Endothelial cell of umbilical vein (primary cell): Measurements from ENCODE around the gene CACNA2D2. TPM values are rescaled to one million over a fixed set of nuclear protein-coding genes. Genes with fewer than 3 reads are reported as not detected.

Experiments used
- BruUV-seq: library from RNA; stranded (reverse); fragments of 400-500 nt; replicated peaks from 2 replicates; lab custom pipeline; 2021; lab: Mats Ljungman, UMichigan
- CTCF ChIA-PET: fragments of 300-600, 350-600 bp; sonication (Branson Sonifier 250); formaldehyde crosslinking; loops from one replicate; lab custom pipeline; 2021; ENCODE audit warnings: antibody characterized with exemption, inconsistent platforms; lab: Charles Lee
- POLR2A ChIA-PET: fragments of 300-600, 350-600 bp; sonication (Branson Sonifier 250); formaldehyde crosslinking; loops from one replicate; lab custom pipeline; 2021; ENCODE audit warnings: antibody characterized with exemption, inconsistent platforms; lab: Charles Lee
- DNase-seq: peaks from one replicate; pipeline ENCODE4 v3.0.0-alpha.2; 2011; ENCODE audit warnings: low read depth, low spot score
- FAIRE-seq: peaks from 2 replicates; lab custom pipeline; 2011; peaks lifted over from hg19 to GRCh38; lab: Jason Lieb, UNC
- H2AFZ ChIP-seq: 2 replicates; pipeline ENCODE4 v1.6.0; 2012; ENCODE audit warnings: low read depth, low read length, control low read depth, inconsistent platforms
- H3K27ac ChIP-seq: 2 replicates; pipeline ENCODE4 v1.5.1; 2011; ENCODE audit warnings: low read depth, mild to moderate bottlenecking, control low read depth, low read length, moderate library complexity; ENCODE audit not compliant: insufficient read depth
- H3K27me3 ChIP-seq, 2 experiments: 2 replicates each; pipeline versions ENCODE4 v1.6.0 to v1.6.1; 2011; ENCODE audit warnings: low read length in 2 of 2, mixed read lengths in 1 of 2; ENCODE audit not compliant: control insufficient read depth in 2 of 2, insufficient read depth in 2 of 2
- H3K36me3 ChIP-seq, 2 experiments: 2 replicates in 1 of 2; 3 replicates in 1 of 2; pipeline ENCODE4 v1.5.1; 2011; ENCODE audit warnings: low read length in 2 of 2, mild to moderate bottlenecking in 1 of 2, moderate library complexity in 1 of 2; ENCODE audit not compliant: control insufficient read depth in 2 of 2, insufficient read depth in 2 of 2; ENCODE audit errors: extremely low read depth in 1 of 2
- H3K4me1 ChIP-seq: 3 replicates; pipeline ENCODE4 v1.5.1; 2011; ENCODE audit warnings: mild to moderate bottlenecking, low read length; ENCODE audit not compliant: control insufficient read depth, insufficient read depth; ENCODE audit errors: extremely low read depth
- H3K4me2 ChIP-seq: 2 replicates; pipeline ENCODE4 v1.6.1; 2011; ENCODE audit warnings: low read length, control low read depth, mixed read lengths; ENCODE audit not compliant: insufficient read depth
- H3K4me3 ChIP-seq, 3 experiments: fragments of 200-600 bp in 1 of 3; sonication (generic), shearing (Covaris generic) in 1 of 3; replicated peaks in 1 of 3; 2 replicates each; pipeline ENCODE4 v1.5.1; 2011 to 2016; ENCODE audit warnings: control low read depth in 3 of 3, low read length in 3 of 3, mild to moderate bottlenecking in 2 of 3, inconsistent platforms in 1 of 3, low read depth in 1 of 3, moderate library complexity in 1 of 3; ENCODE audit not compliant: insufficient read depth in 1 of 3
- H3K79me2 ChIP-seq: 2 replicates; pipeline ENCODE4 v1.6.0; 2012; ENCODE audit warnings: low read length, inconsistent platforms; ENCODE audit not compliant: control insufficient read depth, insufficient read depth
- H3K9ac ChIP-seq: replicated peaks from 2 replicates; pipeline ENCODE3; 2011; ENCODE audit warnings: low read length, control low read depth; ENCODE audit not compliant: insufficient read depth; ENCODE audit errors: extremely low read depth
- H3K9me1 ChIP-seq: replicated peaks from 3 replicates; pipeline ENCODE4 v1.6.0; 2011; ENCODE audit warnings: mild to moderate bottlenecking, low read length; ENCODE audit not compliant: control insufficient read depth, insufficient read depth; ENCODE audit errors: extremely low read depth
- H3K9me3 ChIP-seq: replicated peaks from 2 replicates; pipeline ENCODE4 v1.5.1; 2012; ENCODE audit warnings: low read length, inconsistent platforms; ENCODE audit not compliant: control insufficient read depth, insufficient read depth
- H4K20me1 ChIP-seq: replicated peaks from 2 replicates; pipeline ENCODE3; 2011; ENCODE audit warnings: mild to moderate bottlenecking, low read length; ENCODE audit not compliant: control insufficient read depth, insufficient read depth; ENCODE audit errors: extremely low read depth
- CTCF ChIP-seq, 2 donors: IDR thresholded peaks; 1 replicate in 1 of 2; 2 replicates in 1 of 2; pipeline ENCODE4 v1.5.1; 2011; ENCODE audit warnings: low read length in 2 of 2, mild to moderate bottlenecking in 2 of 2, moderate library complexity in 2 of 2, control low read depth in 1 of 2, inconsistent platforms in 1 of 2, low read depth in 1 of 2; ENCODE audit not compliant: insufficient read depth in 1 of 2; ENCODE audit errors: extremely low read depth in 1 of 2
- EZH2 ChIP-seq: IDR thresholded peaks from 2 replicates; pipeline ENCODE4 v1.6.1; 2012; ENCODE audit warnings: borderline replicate concordance, low read depth, mild to moderate bottlenecking, moderate library complexity, low read length, inconsistent platforms; ENCODE audit not compliant: severe bottlenecking
- FOS ChIP-seq: IDR thresholded peaks from 2 replicates; pipeline ENCODE4 v1.6.1; 2011; ENCODE audit warnings: mild to moderate bottlenecking, low read length, moderate library complexity, borderline replicate concordance; ENCODE audit not compliant: insufficient read depth
- JUN ChIP-seq: IDR thresholded peaks from 2 replicates; pipeline ENCODE4 v1.6.1; 2011; ENCODE audit warnings: borderline replicate concordance, low read depth; ENCODE audit not compliant: insufficient read length, insufficient read depth
- MYC ChIP-seq: IDR thresholded peaks from one replicate; pipeline ENCODE4 v1.6.1; 2011; ENCODE audit warnings: mild to moderate bottlenecking, low read depth, low read length
- POLR2A ChIP-seq: IDR thresholded peaks from 2 replicates; pipeline ENCODE4 v1.6.1; 2012; ENCODE audit warnings: low read depth, mild to moderate bottlenecking, control low read depth, low read length
- POLR2AphosphoS5 ChIP-seq: IDR thresholded peaks from 2 replicates; pipeline ENCODE4 v1.6.1; 2012; ENCODE audit warnings: low read depth, mild to moderate bottlenecking, control low read depth, low read length, moderate library complexity; ENCODE audit not compliant: insufficient read depth
- dilution Hi-C: fragments of 300-500 bp; cut with MboI; formaldehyde crosslinking; loops from one replicate; pipeline ENCODE4 v1.15.0; 2019; ENCODE audit warnings: low sequenced_read_pairs; ENCODE audit not compliant: extremely low pct_ligation_motif_present
- intact Hi-C: fragments of 100-400 bp; cut with micrococcal nuclease; formaldehyde crosslinking; loops from one replicate; pipeline ENCODE4 v1.10.0; 2022
- polyA plus RNA-seq, 4 experiments: library from polyadenylated mRNA; depleted of rRNA in 3 of 4; stranded (reverse) in 3 of 4; unstranded in 1 of 4; fragments of >200 nt; gene quantifications; 2 replicates each; pipeline versions ENCODE4 v1.2.1 to v1.2.3, GENCODE V29; 2011 to 2012; ENCODE audit warnings: missing spikeins in 1 of 4
- total RNA-seq: library from RNA; stranded (reverse); gene quantifications from 2 replicates; pipeline ENCODE4 v1.2.3, GENCODE V29; 2021

The CACNA2D2 gene
- total and polyA plus RNA-seq, 2 donors (not counting 3 experiments of a cell fraction or from before 2014, with no cell fraction given): 0.15 TPM; not detected in 1

GRCh38 chr3:50341996-50342650, 161.3 kb downstream of the CACNA2D2 start:
- H3K9ac ChIP-seq: no peak overlapping the region
- no peak for DNase-seq
- no peak overlapping the region for H3K4me3 ChIP-seq
- ChIA-PET CTCF (interaction anchor here (1.1 kb wide), 1 partner anchor 200 kb away, joined by 5 read pairs; no protein-coding TSS in a partner anchor), POLR2A (no interaction called here)
- no peaks in the 10 kb centered on the region for H4K20me1 ChIP-seq
- intact Hi-C loops: no loop called here
- dilution Hi-C loops: no loop called here
- H3K36me3 ChIP-seq: no peaks in the 10 kb centered on the region
- FAIRE-seq: no peak
- peaks cover under 1% of the 10 kb centered on the region for H3K79me2 ChIP-seq
- H3K27ac ChIP-seq: no peak overlapping the region
- no TSS peak for BruUV-seq
- H3K27me3 ChIP-seq: no peaks in the 10 kb centered on the region
- H3K4me1 ChIP-seq: peaks cover 19% of the 10 kb centered on the region
- H3K9me1 ChIP-seq: no peaks in the 10 kb centered on the region
- H3K9me3 ChIP-seq: no peaks in the 10 kb centered on the region
- H3K4me2 ChIP-seq: no peak overlapping the region
- no peak for TF ChIP-seq CTCF (IDR thresholded peaks at IDR 0.05; ENCODE audit: extremely low read depth in 1 of 2, insufficient read depth in 1 of 2, low read depth in 1 of 2, low read length in 2 of 2)
- no peak for TF ChIP-seq EZH2
- no peak for TF ChIP-seq POLR2AphosphoS5
- H2AFZ ChIP-seq: no peak overlapping the region

GRCh38 chr3:50341537-50341936, 161.9 kb downstream of the CACNA2D2 start:
- FAIRE-seq: no peak

More at GRCh38 chr3:50341537-50341936, 161.9 kb downstream of the CACNA2D2 start:
- ChIA-PET POLR2A (no interaction called here), CTCF (interaction anchor here (1.1 to 2.4 kb wide), 3 partner anchors 18 to 201 kb away, joined by 3 to 6 read pairs (median 5); partner anchors contain the start of gene HYAL2)
- intact Hi-C loops: no loop called here
- no TSS peak for BruUV-seq
- Histone ChIP-seq H3K27me3 (no peaks in the 10 kb centered on the region), H3K9ac (no peak overlapping the region), H3K79me2 (peaks cover 6% of the 10 kb centered on the region), H4K20me1 (no peaks in the 10 kb centered on the region), H2AFZ (no peak overlapping the region), H3K36me3 (no peaks in the 10 kb centered on the region), H3K9me3 (no peaks in the 10 kb centered on the region), H3K4me3 (no peak overlapping the region), H3K9me1 (no peaks in the 10 kb centered on the region), H3K4me1 (peaks cover 19% of the 10 kb centered on the region), H3K4me2 (no peak overlapping the region), H3K27ac (no peak overlapping the region)
- DNase-seq: no peak
- no peak for TF ChIP-seq CTCF (IDR thresholded peaks at IDR 0.05; ENCODE audit: extremely low read depth in 1 of 2, insufficient read depth in 1 of 2, low read depth in 1 of 2, low read length in 2 of 2)
- TF ChIP-seq FOS: no peak
- no peak for TF ChIP-seq POLR2A
- no peak for TF ChIP-seq EZH2
- no peak for TF ChIP-seq MYC
- TF ChIP-seq POLR2AphosphoS5: no peak
- TF ChIP-seq JUN: no peak
- dilution Hi-C loops: no loop called here
